Neural cell (in vitro differentiated cells): ENCODE measurements around the gene ADGB. TPM values are rescaled to one million over a fixed set of nuclear protein-coding genes. Genes with fewer than 3 reads are reported as not detected.

Experiments
- H2AFZ ChIP-seq: fragments of 200-600, 300-800 bp; sonication (generic), shearing (Covaris generic); 2 replicates; pipeline ENCODE4 v1.6.0; 2014; ENCODE audit warnings: low read depth, mild to moderate bottlenecking, antibody characterized with exemption, low read length, moderate library complexity
- H3F3A ChIP-seq: fragments of 200-600 bp; shearing (Covaris generic); 2 replicates; pipeline ENCODE4 v1.6.1; 2016; ENCODE audit warnings: mild to moderate bottlenecking, moderate library complexity, mixed read lengths, antibody characterized with exemption, low read length; ENCODE audit not compliant: insufficient read depth, poor library complexity, severe bottlenecking
- H3K27ac ChIP-seq: fragments of 200-600, 300-800 bp; sonication (generic), shearing (Covaris generic); 2 replicates; pipeline ENCODE4 v1.5.1; 2014; ENCODE audit warnings: mild to moderate bottlenecking, low read length, moderate library complexity
- H3K27me3 ChIP-seq: fragments of 300-800, 200-600 bp; sonication (generic), shearing (Covaris generic); 2 replicates; pipeline ENCODE4 v1.6.0; 2014; ENCODE audit warnings: mild to moderate bottlenecking, low read depth, low read length, moderate library complexity; ENCODE audit not compliant: insufficient read depth
- H3K36me3 ChIP-seq: fragments of 300-800, 200-600 bp; sonication (generic), shearing (Covaris generic); 2 replicates; pipeline ENCODE4 v1.5.1; 2014; ENCODE audit warnings: mild to moderate bottlenecking, antibody characterized with exemption, low read length, moderate library complexity; ENCODE audit not compliant: insufficient read depth
- H3K4me2 ChIP-seq: fragments of 300-800, 200-600 bp; sonication (generic), shearing (Covaris generic); 2 replicates; pipeline ENCODE4 v1.6.0; 2014; ENCODE audit warnings: mild to moderate bottlenecking, low read length
- H3K4me3 ChIP-seq: fragments of 300-800, 200-600 bp; sonication (generic), shearing (Covaris generic); 2 replicates; pipeline ENCODE4 v1.5.1; 2014; ENCODE audit warnings: mild to moderate bottlenecking, low read length, moderate library complexity
- H3K79me2 ChIP-seq: fragments of 200-600 bp; shearing (Covaris generic); replicated peaks from 2 replicates; pipeline ENCODE4 v1.6.0; 2014; ENCODE audit warnings: mild to moderate bottlenecking, low read length, moderate library complexity; ENCODE audit not compliant: insufficient read depth
- H3K9ac ChIP-seq: fragments of 300-800, 200-600 bp; sonication (generic), shearing (Covaris generic); 2 replicates; pipeline ENCODE4 v1.6.1; 2016; ENCODE audit warnings: mild to moderate bottlenecking, low read length, mixed read lengths
- H3K9me2 ChIP-seq: fragments of 200-600 bp; shearing (Covaris generic); 2 replicates; pipeline ENCODE4 v1.6.1; 2016; ENCODE audit warnings: mild to moderate bottlenecking, low read length, mixed read lengths; ENCODE audit not compliant: insufficient read depth
- H3K9me3 ChIP-seq: fragments of 200-600, 300-800 bp; sonication (generic), shearing (Covaris generic); 2 replicates; pipeline ENCODE4 v1.6.1; 2016; ENCODE audit warnings: mild to moderate bottlenecking, mixed run types, low read length, moderate library complexity, mixed read lengths
- H4K20me1 ChIP-seq: fragments of 200-600 bp; shearing (Covaris generic); 2 replicates; pipeline ENCODE4 v1.6.1; 2016; ENCODE audit warnings: mild to moderate bottlenecking, mixed run types; ENCODE audit not compliant: insufficient read depth
- CTCF ChIP-seq: fragments of 450-650 bp; IDR thresholded peaks from 2 replicates; pipeline ENCODE4 v1.5.1; 2014; ENCODE audit warnings: antibody characterized with exemption, mild to moderate bottlenecking, moderate library complexity; ENCODE audit not compliant: poor library complexity, severe bottlenecking
- EP300 ChIP-seq: fragments of 450-650 bp; conservative IDR thresholded peaks from 2 replicates; pipeline ENCODE4 v1.6.1; 2014; ENCODE audit warnings: antibody characterized with exemption, mild to moderate bottlenecking, moderate library complexity; ENCODE audit not compliant: poor library complexity, severe bottlenecking
- EZH2 ChIP-seq: fragments of 200-600, 300-800 bp; shearing (Covaris generic), sonication (generic); IDR thresholded peaks from 2 replicates; pipeline ENCODE4 v1.6.1; 2014; ENCODE audit warnings: antibody characterized with exemption, low read length, borderline replicate concordance, mild to moderate bottlenecking; ENCODE audit not compliant: insufficient read depth, poor library complexity, severe bottlenecking
- MXI1 ChIP-seq: fragments of 450-650 bp; conservative IDR thresholded peaks from 2 replicates; pipeline ENCODE4 v1.6.1; 2014; ENCODE audit warnings: antibody characterized with exemption, mild to moderate bottlenecking; ENCODE audit not compliant: poor library complexity, severe bottlenecking
- POLR2AphosphoS5 ChIP-seq: IDR thresholded peaks from 2 replicates; pipeline ENCODE4 v1.6.1; 2012
- RAD21 ChIP-seq: fragments of 450-650 bp; conservative IDR thresholded peaks from 2 replicates; pipeline ENCODE4 v1.6.1; 2014; ENCODE audit warnings: antibody characterized with exemption, mild to moderate bottlenecking, moderate library complexity
- REST ChIP-seq: IDR thresholded peaks from 2 replicates; pipeline ENCODE4 v1.6.1; 2012; ENCODE audit warnings: borderline replicate concordance
- SMC3 ChIP-seq: fragments of 450-650 bp; conservative IDR thresholded peaks from 2 replicates; pipeline ENCODE4 v1.6.1; 2014; ENCODE audit warnings: antibody characterized with exemption, mild to moderate bottlenecking, moderate library complexity; ENCODE audit not compliant: poor library complexity
- TAF1 ChIP-seq: IDR thresholded peaks from 2 replicates; pipeline ENCODE4 v1.6.1; 2012; ENCODE audit warnings: low read depth
- polyA plus RNA-seq: library from polyadenylated mRNA; depleted of rRNA; stranded (reverse); fragments of >200 nt; gene quantifications from 2 replicates; pipeline ENCODE4 v1.2.3, GENCODE V29; 2014

Gene ADGB
- polyA plus RNA-seq, 1 donor from 2014 or later, result not detected

GRCh38 chr6:146857180-146857979 is 258.6 kb downstream of the ADGB start:
- H3K27me3 ChIP-seq, result no peaks in the 10 kb centered on the region
- no peaks in the 10 kb centered on the region for H3K9me3 ChIP-seq
- H4K20me1 ChIP-seq, result no peaks in the 10 kb centered on the region
- peak overlapping the region; percentile 41 for H3K9ac ChIP-seq
- peak overlapping the region; percentile 36 for H3K4me2 ChIP-seq
- TF ChIP-seq REST (peak; percentile 26), RAD21 (peak; percentile 99), TAF1 (no peak), POLR2AphosphoS5 (no peak), EZH2 (no peak), EP300 (peak; percentile 17), MXI1 (no peak), CTCF (peak; percentile 99), SMC3 (peak; percentile 99)
- peak overlapping the region; percentile 60 for H3K4me3 ChIP-seq
- H3F3A ChIP-seq, result no peaks in the 10 kb centered on the region
- no peaks in the 10 kb centered on the region for H3K79me2 ChIP-seq
- peak overlapping the region; percentile 27 for H2AFZ ChIP-seq
- no peaks in the 10 kb centered on the region for H3K36me3 ChIP-seq
- peak overlapping the region; percentile 21 for H3K27ac ChIP-seq
- H3K9me2 ChIP-seq, result no peaks in the 10 kb centered on the region

- peak overlapping the region; percentile 41 for H3K9ac ChIP-seq
- no peaks in the 10 kb centered on the region for H3K9me2 ChIP-seq
- H3K27ac ChIP-seq, result peak overlapping the region; percentile 21
- no peaks in the 10 kb centered on the region for H3K27me3 ChIP-seq
- H3K36me3 ChIP-seq, result no peaks in the 10 kb centered on the region
- H4K20me1 ChIP-seq, result no peaks in the 10 kb centered on the region
- H3K9me3 ChIP-seq, result no peaks in the 10 kb centered on the region
- H3K4me3 ChIP-seq, result peak overlapping the region; percentile 60
- no peaks in the 10 kb centered on the region for H3K79me2 ChIP-seq
- peak overlapping the region; percentile 36 for H3K4me2 ChIP-seq
- H3F3A ChIP-seq, result no peaks in the 10 kb centered on the region
- no peak for TF ChIP-seq POLR2AphosphoS5
- peak; percentile 1 for TF ChIP-seq REST
- TF ChIP-seq RAD21, result no peak
- TF ChIP-seq EP300, result no peak
- TF ChIP-seq EZH2, result no peak
- peak overlapping the region; percentile 27 for H2AFZ ChIP-seq
These were observed 259.2 kb downstream of the ADGB start for GRCh38 chr6:146857980-146858347.
